Renal cortical epithelial cell (primary cell): ENCODE measurements around the gene PDE5A. TPM values are rescaled to one million over a fixed set of nuclear protein-coding genes. Genes with fewer than 3 reads are reported as not detected.
"Not testable (repeated sequence)": the region's sequence is repeated elsewhere in the genome, so short reads cannot be mapped to it uniquely, and the experiment has no call there.

ENCODE experiments used
- DNase-seq: peaks from one replicate; pipeline ENCODE4 v3.0.0-alpha.2; 2011; ENCODE audit warnings: low read depth
- total RNA-seq: library from RNA; depleted of rRNA; stranded (reverse); fragments of >200 nt; gene quantifications from 2 replicates; pipeline ENCODE4 v1.2.3, GENCODE V29; 2014

PDE5A gene
- 2.1 and 7.6 TPM in 2 replicates for total RNA-seq

- peak; percentile 34 for DNase-seq
These were observed at the start of gene PDE5A for GRCh38 chr4:119628281-119629141. PDE5A (minus strand) TSS chr4:119628804; CDS start chr4:119628671, 133 bp downstream.

GRCh38 chr4:119676101-119676500 is 47.5 kb upstream of the PDE5A start:
- no peak for DNase-seq

GRCh38 chr4:119675391-119675790 is 46.8 kb upstream of the PDE5A start:
- no peak for DNase-seq

- no peak for DNase-seq
These were observed 44.3 kb upstream of the PDE5A start for GRCh38 chr4:119672938-119673337.

- DNase-seq: no peak
These were observed 43.5 kb upstream of the PDE5A start for GRCh38 chr4:119672086-119672485.

- no peak for DNase-seq
These were observed 42.6 kb upstream of the PDE5A start for GRCh38 chr4:119671205-119671604.

- DNase-seq: no peak
These were observed 39.2 kb upstream of the PDE5A start for GRCh38 chr4:119667802-119668201.

GRCh38 chr4:119666653-119667091 is 38.1 kb upstream of the PDE5A start:
- DNase-seq: no peak

GRCh38 chr4:119665752-119666151 is 37.1 kb upstream of the PDE5A start:
- DNase-seq: no peak

GRCh38 chr4:119664168-119664907 is 35.7 kb upstream of the PDE5A start:
- no peak for DNase-seq

GRCh38 chr4:119663160-119663788 is 34.7 kb upstream of the PDE5A start:
- DNase-seq: no peak

- DNase-seq: not testable (repeated sequence)
These were observed 34.0 kb upstream of the PDE5A start for GRCh38 chr4:119662612-119663011.

- no peak for DNase-seq
These were observed 32.6 kb upstream of the PDE5A start for GRCh38 chr4:119661231-119661630.

GRCh38 chr4:119659576-119659975 is 31.0 kb upstream of the PDE5A start:
- DNase-seq: no peak

- peak; percentile 68 for DNase-seq
These were observed 28.6 kb upstream of the PDE5A start for GRCh38 chr4:119657111-119657611.

GRCh38 chr4:119656342-119656741 is 27.7 kb upstream of the PDE5A start:
- DNase-seq: no peak

- DNase-seq: no peak
These were observed 26.7 kb upstream of the PDE5A start for GRCh38 chr4:119655111-119655837.

GRCh38 chr4:119653990-119654389 is 25.4 kb upstream of the PDE5A start:
- DNase-seq: no peak

GRCh38 chr4:119652998-119653397 is 24.4 kb upstream of the PDE5A start:
- no peak for DNase-seq

- no peak for DNase-seq
These were observed 19.8 kb upstream of the PDE5A start for GRCh38 chr4:119648398-119648797.

GRCh38 chr4:119647558-119647957 is 19.0 kb upstream of the PDE5A start:
- DNase-seq: no peak
